AG08396 (cell line): ENCODE results near the gene TDRD7.

Experiments used
- DNase-seq: peaks from one replicate; pipeline ENCODE4 v3.0.0; 2012; ENCODE audit warnings: low spot score, mixed read lengths

TDRD7 gene

GRCh38 chr9:97411789-97412625 lies at the start of gene TDRD7:
TSS of gene TDRD7 (plus strand) at chr9:97412096. CDS start at chr9:97428466, 16,370 bp downstream.
- DNase-seq, result peak; percentile 99

GRCh38 chr9:97362777-97363545 lies 48.9 kb upstream of the TDRD7 start:
- DNase-seq, result no peak

DNA sequence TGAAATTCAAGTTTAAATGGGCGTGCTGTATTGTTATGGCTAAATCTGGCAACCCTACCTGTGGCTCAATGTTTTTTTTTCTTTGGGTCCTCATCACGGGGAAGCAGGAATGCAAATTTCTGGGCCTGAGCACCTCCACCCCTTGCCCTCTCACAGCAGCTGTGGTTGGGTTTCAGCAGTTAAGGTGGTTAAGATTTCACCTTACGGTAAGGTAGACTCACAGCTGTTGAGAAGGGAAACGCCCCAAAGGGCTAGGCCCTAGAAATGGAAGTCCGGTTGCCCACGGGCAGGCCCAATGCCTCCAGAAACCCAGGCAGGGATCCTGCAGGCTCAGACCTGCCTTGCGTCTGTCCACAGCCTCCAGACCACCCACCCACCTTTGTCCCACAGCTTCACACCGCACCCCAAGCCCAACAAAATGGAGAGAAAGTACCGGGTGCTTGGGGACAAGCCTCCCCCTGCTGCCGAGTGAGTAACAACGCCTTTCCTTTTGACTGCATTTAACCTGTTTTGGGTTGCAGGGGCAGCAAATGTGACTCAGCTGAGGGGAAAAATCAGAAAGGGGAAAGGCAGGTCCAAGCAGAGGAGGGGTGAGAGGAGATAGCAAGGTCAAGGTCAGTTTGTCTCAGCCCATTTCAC lies 48.1 kb upstream of the TDRD7 start:
- DNase-seq, result no peak

DNA sequence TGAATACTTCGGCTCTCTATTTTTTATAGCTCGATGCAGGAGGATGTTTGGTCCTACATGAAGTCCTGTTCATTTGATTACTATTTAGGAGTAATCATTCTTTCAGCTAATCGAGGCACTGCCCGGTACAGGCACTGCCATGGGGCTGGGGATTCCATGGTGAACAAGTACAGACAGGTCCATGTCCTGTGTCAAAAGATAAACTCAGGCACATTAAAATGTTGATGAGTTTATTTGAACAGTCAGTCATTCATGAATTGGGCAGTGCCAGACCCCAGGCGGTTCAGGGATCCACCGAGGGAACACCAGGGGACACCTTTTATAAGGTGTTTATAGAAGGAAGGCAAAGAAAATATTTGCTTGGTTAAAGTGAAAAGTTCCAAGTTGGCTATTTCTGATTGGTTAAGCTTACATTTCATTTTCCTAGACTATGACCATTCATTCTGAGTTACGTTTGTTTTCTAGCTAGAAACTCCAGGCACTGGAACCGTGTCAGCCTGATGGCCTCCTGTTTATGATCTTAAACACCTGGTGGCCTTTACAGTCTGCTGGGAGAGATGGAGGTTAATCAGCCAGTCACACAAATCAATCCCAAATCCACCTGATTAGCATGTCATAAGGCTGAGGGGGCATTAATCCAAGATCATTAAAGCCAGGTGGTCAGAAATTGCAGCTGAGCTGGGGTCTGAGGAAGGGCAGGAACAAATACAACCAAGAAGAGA lies 47.0 kb upstream of the TDRD7 start:
- no peak for DNase-seq

GRCh38 chr9:97365634-97366033 lies 46.3 kb upstream of the TDRD7 start:
- no peak for DNase-seq

DNA sequence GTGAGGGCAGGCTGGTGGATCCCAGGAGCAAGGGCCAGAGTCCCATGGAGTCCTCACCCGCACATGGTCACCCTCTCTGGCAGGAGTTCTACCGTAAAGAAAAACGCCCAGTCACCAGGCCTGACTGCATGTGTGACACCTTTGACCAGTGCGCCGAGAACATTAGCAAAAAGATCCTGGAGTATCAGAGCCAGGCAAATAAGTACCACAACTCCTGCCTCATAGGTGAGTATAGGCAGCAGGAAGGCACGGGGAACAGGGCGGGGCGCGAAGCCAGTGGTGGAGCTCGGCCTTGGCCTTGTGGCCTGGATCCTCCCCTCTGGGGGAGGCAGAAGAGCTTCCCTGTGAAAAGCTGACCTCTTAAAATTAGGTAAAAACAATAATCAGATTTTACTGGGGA lies 45.4 kb upstream of the TDRD7 start:
- DNase-seq, result no peak

- DNase-seq, result no peak
Measured at GRCh38 chr9:97366889-97367288, 45.0 kb upstream of the TDRD7 start.

DNA sequence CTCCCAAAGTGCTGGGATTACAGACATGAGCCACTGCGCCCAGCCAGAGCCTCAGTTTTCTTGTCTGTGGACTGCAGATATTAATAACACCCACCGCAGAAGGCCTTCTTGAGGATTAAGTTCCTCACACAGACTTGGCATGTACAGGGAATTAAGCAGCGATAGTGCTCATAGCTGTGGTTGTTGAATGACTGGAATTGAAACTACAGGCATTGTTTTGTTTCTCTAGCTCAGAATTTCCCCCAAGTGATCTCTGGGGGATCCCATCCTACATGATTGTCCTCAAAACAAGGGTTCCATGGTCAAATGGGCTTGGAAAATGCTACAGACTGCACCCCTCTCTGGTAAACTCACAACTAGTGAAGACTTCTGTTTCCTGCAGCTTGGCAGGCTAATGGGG lies 44.2 kb upstream of the TDRD7 start:
- no peak for DNase-seq

GRCh38 chr9:97368964-97369363 lies 42.9 kb upstream of the TDRD7 start:
- no peak for DNase-seq

- DNase-seq, result no peak
Measured at GRCh38 chr9:97372580-97372979, 39.3 kb upstream of the TDRD7 start.

- DNase-seq, result no peak
Measured at GRCh38 chr9:97373331-97373730, 38.6 kb upstream of the TDRD7 start.

GRCh38 chr9:97374811-97375210 lies 37.1 kb upstream of the TDRD7 start:
- DNase-seq, result no peak

DNA sequence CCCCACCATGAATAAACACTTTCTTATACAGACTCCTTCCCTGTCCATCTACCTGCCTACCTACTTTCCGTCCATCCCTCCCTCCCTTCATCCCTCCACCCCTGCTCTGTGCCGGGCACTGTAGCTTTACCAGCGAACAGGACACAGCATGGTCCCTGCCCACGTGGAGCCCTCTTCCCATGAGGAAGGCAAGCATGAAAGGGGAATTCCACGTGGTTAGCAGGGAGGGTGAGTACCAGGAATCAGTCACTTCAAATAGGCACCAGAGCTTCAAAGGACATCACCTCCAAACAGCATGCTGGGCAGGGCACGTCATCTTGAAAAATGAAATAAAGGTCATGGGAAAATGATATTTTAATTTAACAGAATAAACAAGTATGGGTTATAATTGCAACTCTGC lies 35.0 kb upstream of the TDRD7 start:
- no peak for DNase-seq

DNA sequence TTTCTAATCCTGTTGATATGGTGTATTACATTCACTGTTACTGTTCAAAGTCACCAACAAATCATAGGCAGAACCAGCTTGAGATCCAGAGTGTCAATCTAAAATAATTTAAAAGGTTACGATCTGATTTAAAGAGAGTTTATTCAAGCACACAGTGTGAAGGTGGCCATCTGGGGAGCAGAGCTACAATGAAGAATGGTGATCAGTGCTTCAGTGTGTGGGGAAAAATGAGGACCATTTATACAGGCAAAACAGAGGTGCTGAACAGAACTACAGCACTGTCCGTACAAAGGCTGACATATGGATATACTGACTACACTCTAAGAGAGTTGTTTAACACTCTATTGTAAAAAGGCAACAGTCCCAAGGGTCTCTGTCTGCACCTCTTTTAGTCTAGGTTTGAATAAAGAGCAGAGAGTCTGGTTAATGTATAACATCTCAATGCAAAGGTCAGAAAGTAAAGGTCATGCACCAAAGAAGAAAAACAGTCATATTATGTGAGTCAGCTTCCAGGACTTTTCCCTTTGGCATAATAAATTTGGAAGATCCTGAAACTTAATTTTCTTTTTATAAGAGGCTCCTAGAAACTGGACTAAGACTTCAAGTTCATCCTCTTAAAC lies 29.7 kb upstream of the TDRD7 start:
- DNase-seq, result no peak

DNA sequence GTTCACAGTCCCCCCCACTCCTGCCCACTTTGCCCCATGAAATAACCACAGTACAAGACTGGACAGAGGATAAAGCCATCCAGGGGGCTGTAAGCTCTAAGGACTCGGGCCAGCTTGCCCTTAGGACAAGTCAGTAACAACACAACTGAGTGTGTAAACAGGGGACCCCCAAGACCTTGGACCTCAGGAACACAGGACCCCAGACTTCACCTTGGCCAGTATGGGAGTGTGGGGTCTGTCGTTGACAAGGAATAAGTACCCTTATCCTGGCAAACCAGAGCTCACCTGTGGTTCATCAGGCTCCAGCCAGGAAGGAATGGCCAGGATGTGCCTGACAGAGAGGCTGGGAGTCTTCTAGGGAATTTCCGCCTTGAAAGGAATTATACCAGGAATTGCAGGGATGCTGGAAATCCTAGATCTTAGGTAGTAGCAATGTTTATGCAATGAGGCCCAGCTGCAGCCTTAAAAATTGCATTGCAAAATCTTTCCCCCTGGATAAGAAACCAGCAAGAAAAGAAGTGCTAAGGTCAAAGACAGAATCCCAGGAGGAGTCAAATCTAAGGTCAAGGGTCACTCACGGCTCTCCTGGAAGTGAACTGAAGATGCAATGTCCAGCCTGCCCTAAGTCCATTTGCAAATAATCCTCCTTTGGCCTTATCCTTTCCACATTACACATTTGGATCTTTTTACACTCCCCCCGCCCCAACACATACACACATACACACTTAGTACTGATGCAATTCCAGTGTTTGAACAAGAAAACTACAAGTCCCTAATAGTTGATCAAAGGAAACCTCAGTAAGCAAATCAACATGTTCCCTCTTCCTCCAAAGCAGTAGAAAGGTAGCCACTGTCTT lies 27.3 kb upstream of the TDRD7 start:
- DNase-seq, result no peak

- DNase-seq, result no peak
Measured at GRCh38 chr9:97385626-97386264, 26.2 kb upstream of the TDRD7 start.

GRCh38 chr9:97386265-97386633 lies 25.6 kb upstream of the TDRD7 start:
- no peak for DNase-seq

- DNase-seq, result peak; percentile 83
Measured at GRCh38 chr9:97386733-97387503, 25.0 kb upstream of the TDRD7 start.

GRCh38 chr9:97387504-97387886 lies 24.4 kb upstream of the TDRD7 start:
- DNase-seq, result no peak
